GM12878 (cell line): ENCODE results near the gene SPAG16.

ENCODE experiments used
- CHD2 ChIP-seq: IDR thresholded peaks from 2 replicates; pipeline ENCODE4 v1.6.1; 2011; ENCODE audit warnings: low read depth, low read length, improper control_type of control experiment, borderline replicate concordance
- EGR1 ChIP-seq, 2 experiments: IDR thresholded peaks; 1 replicate in 1 of 2; 2 replicates in 1 of 2; pipeline ENCODE4 v1.6.1; 2011 to 2012; ENCODE audit warnings: low read depth in 2 of 2, low read length in 2 of 2, borderline replicate concordance in 1 of 2, mild to moderate bottlenecking in 1 of 2, moderate library complexity in 1 of 2
- EZH2 ChIP-seq: IDR thresholded peaks from 2 replicates; pipeline ENCODE4 v1.6.1; 2012; ENCODE audit warnings: low read depth, mild to moderate bottlenecking, control low read depth, inconsistent platforms, low read length, borderline replicate concordance; ENCODE audit not compliant: control insufficient read depth
- GABPA ChIP-seq: IDR thresholded peaks from 2 replicates; pipeline ENCODE4 v1.6.1; 2014; ENCODE audit warnings: antibody characterized with exemption, low read depth, mild to moderate bottlenecking, inconsistent platforms
- POLR2A ChIP-seq: IDR thresholded peaks from 2 replicates; pipeline ENCODE4 v1.6.1; 2011; ENCODE audit warnings: low read depth, mild to moderate bottlenecking, low read length
- TCF12 ChIP-seq: IDR thresholded peaks from 2 replicates; pipeline ENCODE4 v1.6.1; 2011; ENCODE audit warnings: low read depth, mild to moderate bottlenecking, low read length
- ZNF217 ChIP-seq: fragments of 450-650 bp; IDR thresholded peaks from 2 replicates; pipeline ENCODE4 v1.6.1; 2017; ENCODE audit warnings: antibody characterized with exemption, mild to moderate bottlenecking
- TF ChIP-seq, protein P1 (sequence below), 3 experiments: IDR thresholded peaks in 2 of 3; conservative IDR thresholded peaks in 1 of 3; 2 replicates each; pipeline ENCODE4 v1.5.1; 2011; ENCODE audit warnings: low read depth in 3 of 3, low read length in 3 of 3, mild to moderate bottlenecking in 3 of 3, control low read depth in 2 of 3, moderate library complexity in 2 of 3, inconsistent platforms in 1 of 3, mixed read lengths in 1 of 3; ENCODE audit not compliant: control insufficient read depth in 2 of 3, insufficient read depth in 1 of 3; ENCODE audit errors: extremely low read depth in 1 of 3
- TF ChIP-seq, protein P2 (sequence below): IDR thresholded peaks from 2 replicates; pipeline ENCODE4 v1.6.1; 2011; ENCODE audit warnings: borderline replicate concordance, low read depth, mild to moderate bottlenecking, moderate library complexity, mixed read lengths, low read length; ENCODE audit not compliant: insufficient read depth; ENCODE audit errors: extremely low read length
- TF ChIP-seq, protein P3 (sequence below): IDR thresholded peaks from 2 replicates; pipeline ENCODE4 v1.6.1; 2012; ENCODE audit warnings: low read depth, low read length, improper control_type of control experiment
- TF ChIP-seq, protein P4 (sequence below): fragments of 450-650 bp; IDR thresholded peaks from 2 replicates; pipeline ENCODE4 v1.6.1; 2017; ENCODE audit warnings: mild to moderate bottlenecking, moderate library complexity
- TF ChIP-seq, protein P5 (sequence below): fragments of 450-650 bp; conservative IDR thresholded peaks from 2 replicates; pipeline ENCODE4 v1.6.1; 2017; ENCODE audit warnings: mild to moderate bottlenecking, moderate library complexity
- TF ChIP-seq, protein P6 (sequence below): fragments of 450-650 bp; IDR thresholded peaks from 2 replicates; pipeline ENCODE4 v1.6.1; 2016; ENCODE audit warnings: mild to moderate bottlenecking, moderate library complexity, borderline replicate concordance

DNA sequence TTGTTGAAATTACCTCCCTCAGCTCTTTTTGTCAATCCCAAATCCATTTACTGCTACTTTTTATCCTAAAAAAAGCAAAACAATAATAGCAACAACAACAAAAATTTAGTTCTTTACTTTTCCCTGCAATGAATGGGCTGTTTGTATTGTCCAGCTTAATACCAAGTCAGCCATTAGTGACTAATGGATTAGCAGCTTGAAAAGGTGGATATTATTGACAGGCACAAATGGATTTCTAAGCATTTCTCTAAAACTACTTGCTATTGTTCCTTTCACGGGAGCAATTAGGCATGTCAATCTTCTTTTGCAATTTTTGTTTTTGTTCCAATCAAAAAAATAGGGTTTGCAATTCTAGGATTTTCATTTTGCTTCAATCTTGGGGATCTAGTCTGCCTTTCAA, 32.1 kb upstream of the SPAG16 start:
- TF ChIP-seq, protein P1, sequence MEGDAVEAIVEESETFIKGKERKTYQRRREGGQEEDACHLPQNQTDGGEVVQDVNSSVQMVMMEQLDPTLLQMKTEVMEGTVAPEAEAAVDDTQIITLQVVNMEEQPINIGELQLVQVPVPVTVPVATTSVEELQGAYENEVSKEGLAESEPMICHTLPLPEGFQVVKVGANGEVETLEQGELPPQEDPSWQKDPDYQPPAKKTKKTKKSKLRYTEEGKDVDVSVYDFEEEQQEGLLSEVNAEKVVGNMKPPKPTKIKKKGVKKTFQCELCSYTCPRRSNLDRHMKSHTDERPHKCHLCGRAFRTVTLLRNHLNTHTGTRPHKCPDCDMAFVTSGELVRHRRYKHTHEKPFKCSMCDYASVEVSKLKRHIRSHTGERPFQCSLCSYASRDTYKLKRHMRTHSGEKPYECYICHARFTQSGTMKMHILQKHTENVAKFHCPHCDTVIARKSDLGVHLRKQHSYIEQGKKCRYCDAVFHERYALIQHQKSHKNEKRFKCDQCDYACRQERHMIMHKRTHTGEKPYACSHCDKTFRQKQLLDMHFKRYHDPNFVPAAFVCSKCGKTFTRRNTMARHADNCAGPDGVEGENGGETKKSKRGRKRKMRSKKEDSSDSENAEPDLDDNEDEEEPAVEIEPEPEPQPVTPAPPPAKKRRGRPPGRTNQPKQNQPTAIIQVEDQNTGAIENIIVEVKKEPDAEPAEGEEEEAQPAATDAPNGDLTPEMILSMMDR (IDR thresholded peaks at IDR 0.05 in 2 of 3, conservative IDR thresholded peaks at IDR 0.05 in 1 of 3; ENCODE audit: control insufficient read depth in 2 of 3, extremely low read depth in 1 of 3, insufficient read depth in 1 of 3, low read depth in 3 of 3, low read length in 3 of 3), result no peak
- TF ChIP-seq CHD2 (no peak), ZNF217 (no peak), GABPA (no peak), EGR1 (IDR thresholded peaks at IDR 0.05; ENCODE audit: borderline replicate concordance in 1 of 2, low read depth in 2 of 2, low read length in 2 of 2) (no peak), POLR2A (no peak), TCF12 (no peak), EZH2 (no peak)
- TF ChIP-seq, protein P2, sequence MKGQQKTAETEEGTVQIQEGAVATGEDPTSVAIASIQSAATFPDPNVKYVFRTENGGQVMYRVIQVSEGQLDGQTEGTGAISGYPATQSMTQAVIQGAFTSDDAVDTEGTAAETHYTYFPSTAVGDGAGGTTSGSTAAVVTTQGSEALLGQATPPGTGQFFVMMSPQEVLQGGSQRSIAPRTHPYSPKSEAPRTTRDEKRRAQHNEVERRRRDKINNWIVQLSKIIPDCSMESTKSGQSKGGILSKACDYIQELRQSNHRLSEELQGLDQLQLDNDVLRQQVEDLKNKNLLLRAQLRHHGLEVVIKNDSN, result no peak
- TF ChIP-seq, protein P3, sequence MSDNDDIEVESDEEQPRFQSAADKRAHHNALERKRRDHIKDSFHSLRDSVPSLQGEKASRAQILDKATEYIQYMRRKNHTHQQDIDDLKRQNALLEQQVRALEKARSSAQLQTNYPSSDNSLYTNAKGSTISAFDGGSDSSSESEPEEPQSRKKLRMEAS, result no peak
- TF ChIP-seq, protein P4, sequence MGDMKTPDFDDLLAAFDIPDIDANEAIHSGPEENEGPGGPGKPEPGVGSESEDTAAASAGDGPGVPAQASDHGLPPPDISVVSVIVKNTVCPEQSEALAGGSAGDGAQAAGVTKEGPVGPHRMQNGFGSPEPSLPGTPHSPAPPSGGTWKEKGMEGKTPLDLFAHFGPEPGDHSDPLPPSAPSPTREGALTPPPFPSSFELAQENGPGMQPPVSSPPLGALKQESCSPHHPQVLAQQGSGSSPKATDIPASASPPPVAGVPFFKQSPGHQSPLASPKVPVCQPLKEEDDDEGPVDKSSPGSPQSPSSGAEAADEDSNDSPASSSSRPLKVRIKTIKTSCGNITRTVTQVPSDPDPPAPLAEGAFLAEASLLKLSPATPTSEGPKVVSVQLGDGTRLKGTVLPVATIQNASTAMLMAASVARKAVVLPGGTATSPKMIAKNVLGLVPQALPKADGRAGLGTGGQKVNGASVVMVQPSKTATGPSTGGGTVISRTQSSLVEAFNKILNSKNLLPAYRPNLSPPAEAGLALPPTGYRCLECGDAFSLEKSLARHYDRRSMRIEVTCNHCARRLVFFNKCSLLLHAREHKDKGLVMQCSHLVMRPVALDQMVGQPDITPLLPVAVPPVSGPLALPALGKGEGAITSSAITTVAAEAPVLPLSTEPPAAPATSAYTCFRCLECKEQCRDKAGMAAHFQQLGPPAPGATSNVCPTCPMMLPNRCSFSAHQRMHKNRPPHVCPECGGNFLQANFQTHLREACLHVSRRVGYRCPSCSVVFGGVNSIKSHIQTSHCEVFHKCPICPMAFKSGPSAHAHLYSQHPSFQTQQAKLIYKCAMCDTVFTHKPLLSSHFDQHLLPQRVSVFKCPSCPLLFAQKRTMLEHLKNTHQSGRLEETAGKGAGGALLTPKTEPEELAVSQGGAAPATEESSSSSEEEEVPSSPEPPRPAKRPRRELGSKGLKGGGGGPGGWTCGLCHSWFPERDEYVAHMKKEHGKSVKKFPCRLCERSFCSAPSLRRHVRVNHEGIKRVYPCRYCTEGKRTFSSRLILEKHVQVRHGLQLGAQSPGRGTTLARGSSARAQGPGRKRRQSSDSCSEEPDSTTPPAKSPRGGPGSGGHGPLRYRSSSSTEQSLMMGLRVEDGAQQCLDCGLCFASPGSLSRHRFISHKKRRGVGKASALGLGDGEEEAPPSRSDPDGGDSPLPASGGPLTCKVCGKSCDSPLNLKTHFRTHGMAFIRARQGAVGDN, result no peak
- TF ChIP-seq, protein P5, sequence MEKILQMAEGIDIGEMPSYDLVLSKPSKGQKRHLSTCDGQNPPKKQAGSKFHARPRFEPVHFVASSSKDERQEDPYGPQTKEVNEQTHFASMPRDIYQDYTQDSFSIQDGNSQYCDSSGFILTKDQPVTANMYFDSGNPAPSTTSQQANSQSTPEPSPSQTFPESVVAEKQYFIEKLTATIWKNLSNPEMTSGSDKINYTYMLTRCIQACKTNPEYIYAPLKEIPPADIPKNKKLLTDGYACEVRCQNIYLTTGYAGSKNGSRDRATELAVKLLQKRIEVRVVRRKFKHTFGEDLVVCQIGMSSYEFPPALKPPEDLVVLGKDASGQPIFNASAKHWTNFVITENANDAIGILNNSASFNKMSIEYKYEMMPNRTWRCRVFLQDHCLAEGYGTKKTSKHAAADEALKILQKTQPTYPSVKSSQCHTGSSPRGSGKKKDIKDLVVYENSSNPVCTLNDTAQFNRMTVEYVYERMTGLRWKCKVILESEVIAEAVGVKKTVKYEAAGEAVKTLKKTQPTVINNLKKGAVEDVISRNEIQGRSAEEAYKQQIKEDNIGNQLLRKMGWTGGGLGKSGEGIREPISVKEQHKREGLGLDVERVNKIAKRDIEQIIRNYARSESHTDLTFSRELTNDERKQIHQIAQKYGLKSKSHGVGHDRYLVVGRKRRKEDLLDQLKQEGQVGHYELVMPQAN, result no peak
- TF ChIP-seq, protein P6, sequence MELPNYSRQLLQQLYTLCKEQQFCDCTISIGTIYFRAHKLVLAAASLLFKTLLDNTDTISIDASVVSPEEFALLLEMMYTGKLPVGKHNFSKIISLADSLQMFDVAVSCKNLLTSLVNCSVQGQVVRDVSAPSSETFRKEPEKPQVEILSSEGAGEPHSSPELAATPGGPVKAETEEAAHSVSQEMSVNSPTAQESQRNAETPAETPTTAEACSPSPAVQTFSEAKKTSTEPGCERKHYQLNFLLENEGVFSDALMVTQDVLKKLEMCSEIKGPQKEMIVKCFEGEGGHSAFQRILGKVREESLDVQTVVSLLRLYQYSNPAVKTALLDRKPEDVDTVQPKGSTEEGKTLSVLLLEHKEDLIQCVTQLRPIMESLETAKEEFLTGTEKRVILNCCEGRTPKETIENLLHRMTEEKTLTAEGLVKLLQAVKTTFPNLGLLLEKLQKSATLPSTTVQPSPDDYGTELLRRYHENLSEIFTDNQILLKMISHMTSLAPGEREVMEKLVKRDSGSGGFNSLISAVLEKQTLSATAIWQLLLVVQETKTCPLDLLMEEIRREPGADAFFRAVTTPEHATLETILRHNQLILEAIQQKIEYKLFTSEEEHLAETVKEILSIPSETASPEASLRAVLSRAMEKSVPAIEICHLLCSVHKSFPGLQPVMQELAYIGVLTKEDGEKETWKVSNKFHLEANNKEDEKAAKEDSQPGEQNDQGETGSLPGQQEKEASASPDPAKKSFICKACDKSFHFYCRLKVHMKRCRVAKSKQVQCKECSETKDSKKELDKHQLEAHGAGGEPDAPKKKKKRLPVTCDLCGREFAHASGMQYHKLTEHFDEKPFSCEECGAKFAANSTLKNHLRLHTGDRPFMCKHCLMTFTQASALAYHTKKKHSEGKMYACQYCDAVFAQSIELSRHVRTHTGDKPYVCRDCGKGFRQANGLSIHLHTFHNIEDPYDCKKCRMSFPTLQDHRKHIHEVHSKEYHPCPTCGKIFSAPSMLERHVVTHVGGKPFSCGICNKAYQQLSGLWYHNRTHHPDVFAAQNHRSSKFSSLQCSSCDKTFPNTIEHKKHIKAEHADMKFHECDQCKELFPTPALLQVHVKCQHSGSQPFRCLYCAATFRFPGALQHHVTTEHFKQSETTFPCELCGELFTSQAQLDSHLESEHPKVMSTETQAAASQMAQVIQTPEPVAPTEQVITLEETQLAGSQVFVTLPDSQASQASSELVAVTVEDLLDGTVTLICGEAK, result no peak
